A549 (cell line): ENCODE results near the gene OPCML. TPM values are rescaled to one million over a fixed set of nuclear protein-coding genes. Genes with fewer than 3 reads are reported as not detected.

Experiments
- ATAC-seq, 2 experiments: fragments of 200-7000 bp in 1 of 2; fragments of >200 bp in 1 of 2; cut with Nextera tagmentation in 1 of 2; cut with Tn5 transposase in 1 of 2; 3 replicates each; pipeline versions ENCODE4 v1.8.0 to v1.9.1; 2018 to 2020; ENCODE audit warnings: mild to moderate bottlenecking in 1 of 2, moderate library complexity in 1 of 2
- CTCF ChIA-PET: fragments of 300-600 bp; sonication (Branson Sonifier 250); formaldehyde crosslinking; extraction: SDS; loops from one replicate; lab custom pipeline; 2021; ENCODE audit warnings: antibody characterized with exemption, inconsistent platforms; lab: Yijun Ruan, JAX
- POLR2A ChIA-PET: fragments of 350-600 bp; formaldehyde crosslinking; extraction: SDS; loops from one replicate; lab custom pipeline; 2021; ENCODE audit warnings: antibody characterized with exemption, inconsistent platforms; lab: Yijun Ruan, JAX
- DNase-seq, 2 experiments: peaks; one replicate each; pipeline versions ENCODE4 v3.0.0 to v3.0.0-alpha.2; 2011 to 2016; ENCODE audit warnings: low read depth in 1 of 2, low spot score in 1 of 2
- FAIRE-seq: peaks from 2 replicates; lab custom pipeline; 2011; peaks lifted over from hg19 to GRCh38; lab: Jason Lieb, UNC
- H3K27ac ChIP-seq, 2 experiments: fragments of >200 bp; sonication (Bioruptor Twin); formaldehyde crosslinking; 3 replicates each; pipeline ENCODE4 v1.5.1; 2016 to 2017
- H3K4me1 ChIP-seq: fragments of >200 bp; sonication (Bioruptor Twin); formaldehyde crosslinking; 3 replicates; pipeline ENCODE4 v1.6.1; 2016
- H3K4me2 ChIP-seq: fragments of >200 bp; sonication (Bioruptor Twin); formaldehyde crosslinking; 3 replicates; pipeline ENCODE4 v1.6.1; 2016
- H3K4me3 ChIP-seq: fragments of >200 bp; sonication (Bioruptor Twin); formaldehyde crosslinking; 3 replicates; pipeline ENCODE4 v1.5.1; 2016
- H3K9me3 ChIP-seq: fragments of >200 bp; sonication (Bioruptor Twin); formaldehyde crosslinking; 3 replicates; pipeline ENCODE4 v1.6.1; 2016
- ATOH8 ChIP-seq: fragments of 250-450 bp; sonication (Bioruptor Pico); IDR thresholded peaks from 2 replicates; pipeline ENCODE4 v1.5.0; 2020; ENCODE audit warnings: low read depth, mild to moderate bottlenecking, moderate library complexity
- CTCF ChIP-seq: fragments of >200 bp; sonication (Bioruptor Twin); formaldehyde crosslinking; IDR thresholded peaks from 3 replicates; pipeline ENCODE4 v1.5.1; 2016
- E2F6 ChIP-seq: IDR thresholded peaks from 2 replicates; pipeline ENCODE4 v1.6.1; 2012; ENCODE audit warnings: low read depth, borderline replicate concordance
- EHMT2 ChIP-seq: fragments of 200-600 bp; sonication (generic); IDR thresholded peaks from 2 replicates; pipeline ENCODE4 v1.6.1; 2016; ENCODE audit warnings: antibody characterized with exemption, low read depth, mild to moderate bottlenecking, moderate library complexity
- EP300 ChIP-seq, 2 experiments: fragments of >200 bp; sonication (Bioruptor Twin); formaldehyde crosslinking; IDR thresholded peaks; 2 replicates in 1 of 2; 3 replicates in 1 of 2; pipeline ENCODE4 v1.6.1; 2016 to 2017
- FOSB ChIP-seq: fragments of 250-450 bp; sonication (Bioruptor Pico); IDR thresholded peaks from 2 replicates; pipeline ENCODE4 v1.5.0; 2020; ENCODE audit warnings: mild to moderate bottlenecking, moderate library complexity
- HMGXB4 ChIP-seq: fragments of 250-450 bp; sonication (Bioruptor Pico); IDR thresholded peaks from 2 replicates; pipeline ENCODE4 v1.5.0; 2021; ENCODE audit warnings: mild to moderate bottlenecking, moderate library complexity, borderline replicate concordance
- KDM1A ChIP-seq: fragments of 200-600 bp; sonication (generic); IDR thresholded peaks from 2 replicates; pipeline ENCODE4 v1.6.1; 2016; ENCODE audit warnings: low read depth, mild to moderate bottlenecking
- MAFK ChIP-seq: fragments of 450-650 bp; IDR thresholded peaks from 2 replicates; pipeline ENCODE4 v1.6.1; 2014; ENCODE audit not compliant: partially characterized antibody
- MYC ChIP-seq: IDR thresholded peaks from 2 replicates; pipeline ENCODE4 v1.6.1; 2012; ENCODE audit warnings: mild to moderate bottlenecking, inconsistent platforms, low read length, improper control_type of control experiment, borderline replicate concordance
- NFE2L2 ChIP-seq: fragments of 150-350 bp; conservative IDR thresholded peaks from 2 replicates; pipeline ENCODE4 v1.6.1; 2014; ENCODE audit warnings: low read length
- NR3C1 ChIP-seq: fragments of >200 bp; sonication (Bioruptor Twin); formaldehyde crosslinking; IDR thresholded peaks from 3 replicates; pipeline ENCODE4 v1.6.1; 2017
- PBX3 ChIP-seq: IDR thresholded peaks from 2 replicates; pipeline ENCODE4 v1.6.1; 2012
- PHF8 ChIP-seq: fragments of 200-600 bp; sonication (generic); IDR thresholded peaks from 2 replicates; pipeline ENCODE4 v1.6.1; 2016; ENCODE audit warnings: low read depth, mild to moderate bottlenecking, antibody characterized with exemption, moderate library complexity, borderline replicate concordance
- RAD21 ChIP-seq, 2 experiments: fragments of >200 bp in 1 of 2; sonication (Bioruptor Twin) in 1 of 2; formaldehyde crosslinking in 1 of 2; IDR thresholded peaks in 1 of 2; conservative IDR thresholded peaks in 1 of 2; 2 replicates in 1 of 2; 3 replicates in 1 of 2; pipeline ENCODE4 v1.6.1; 2012 to 2018; ENCODE audit warnings: inconsistent platforms in 1 of 2
- RCOR1 ChIP-seq: fragments of 150-350 bp; IDR thresholded peaks from 2 replicates; pipeline ENCODE4 v1.6.1; 2014; ENCODE audit warnings: antibody characterized with exemption, low read length, low read depth
- RFX5 ChIP-seq: fragments of 450-650 bp; IDR thresholded peaks from 2 replicates; pipeline ENCODE4 v1.7.1; 2014; ENCODE audit warnings: antibody characterized with exemption, mild to moderate bottlenecking, moderate library complexity
- ZSCAN20 ChIP-seq: fragments of 250-450 bp; sonication (Bioruptor Pico); IDR thresholded peaks from 2 replicates; pipeline ENCODE4 v1.8.0; 2022; ENCODE audit warnings: mild to moderate bottlenecking, moderate library complexity
- WGBS: methylation state at CpG from one replicate; pipeline ENCODE4 v1.1.6; 2017; ENCODE audit errors: missing lambda C conversion rate; 5-methylcytosine and 5-hydroxymethylcytosine counted together
- polyA plus RNA-seq, 4 experiments: library from polyadenylated mRNA; depleted of rRNA in 3 of 4; stranded (reverse); fragments of >200 nt; fragmentation: RNase III in 1 of 4; extraction: RNeasy Plus Mini Kit Qiagen cat#74134 plus additional on column Dnase treatment in 1 of 4; gene quantifications; 2 replicates in 3 of 4; 3 replicates in 1 of 4; pipeline ENCODE4 v1.2.3, GENCODE V29; 2011 to 2017

The OPCML gene
- polyA plus RNA-seq, 2 of the 4 experiments (the other 2 are of a cell fraction), result not detected

- no peak overlapping the region for H3K4me2 ChIP-seq
- ATAC-seq, result no peak
- POLR2A ChIA-PET, result no interaction called here
- no peaks in the 10 kb centered on the region for H3K9me3 ChIP-seq
- TF ChIP-seq PHF8 (no peak), ZSCAN20 (CRISPR knock-in tag) (no peak), MAFK (no peak), RFX5 (no peak), EHMT2 (no peak), HMGXB4 (CRISPR knock-in tag) (no peak), NR3C1 (no peak)
- TF ChIP-seq, all 56 proteins: peak for 0
- DNase-seq (no peak), FAIRE-seq (no peak)
- Histone ChIP-seq H3K4me1 (no peaks in the 10 kb centered on the region), H3K27ac (no peak overlapping the region), H3K4me3 (no peak overlapping the region)
- CTCF ChIA-PET, result no interaction called here
- WGBS, result 24% methylated on average over 3 of the region's 4 CpGs
Observed at GRCh38 chr11:132658004-132658403, 874.3 kb downstream of the OPCML start.

GRCh38 chr11:132655187-132655855 is 877.0 kb downstream of the OPCML start:
- FAIRE-seq (no peak), ATAC-seq (no peak), DNase-seq (no peak)
- H3K4me3 ChIP-seq, result no peak overlapping the region
- TF ChIP-seq PBX3 (no peak), FOSB (CRISPR knock-in tag) (no peak), EP300 (IDR thresholded peaks at IDR 0.05) (no peak), RAD21 (conservative IDR thresholded peaks at IDR 0.05 in 1 of 2, IDR thresholded peaks at IDR 0.05 in 1 of 2) (no peak), CTCF (no peak), RCOR1 (no peak), E2F6 (no peak), ATOH8 (CRISPR knock-in tag) (no peak), MYC (no peak), KDM1A (no peak), NFE2L2 (no peak)
- POLR2A ChIA-PET, result no interaction called here
- WGBS, result 16% methylated on average over 15 of the region's 15 CpGs
- no peak overlapping the region for H3K27ac ChIP-seq
- CTCF ChIA-PET, result no interaction called here
- H3K4me1 ChIP-seq, result no peaks in the 10 kb centered on the region
- no peaks in the 10 kb centered on the region for H3K9me3 ChIP-seq
- no peak overlapping the region for H3K4me2 ChIP-seq
